Activated T-helper 17 cell treated with anti-CD3 and anti-CD28 coated beads, Interleukin-2, amount 50 U/mL, for 72 hours (primary cell): Measurements from ENCODE around the gene NPM1. TPM values are rescaled to one million over a fixed set of nuclear protein-coding genes. Genes with fewer than 3 reads are reported as not detected.
"Not testable (repeated sequence)": the region's sequence is repeated elsewhere in the genome, so short reads cannot be mapped to it uniquely, and the experiment has no call there.

Experiments
- ATAC-seq: fragments of 150-1000 bp; cut with Tn5 transposase; replicated peaks from 2 replicates; pipeline ENCODE4 v1.10.0; 2021; ENCODE audit warnings: mild to moderate bottlenecking, moderate library complexity
- H3K27ac Mint-ChIP-seq: one replicate; pipeline ENCODE4 v1.8.0; 2022; ENCODE audit warnings: mixed read lengths
- H3K27me3 Mint-ChIP-seq: one replicate; pipeline ENCODE4 v1.8.0; 2022; ENCODE audit warnings: mixed read lengths
- H3K36me3 Mint-ChIP-seq: one replicate; pipeline ENCODE4 v1.8.0; 2022; ENCODE audit warnings: low read depth, mild to moderate bottlenecking, mixed read lengths
- H3K4me1 Mint-ChIP-seq: one replicate; pipeline ENCODE4 v1.8.0; 2022; ENCODE audit warnings: mixed read lengths
- H3K4me3 Mint-ChIP-seq: one replicate; pipeline ENCODE4 v1.8.0; 2022; ENCODE audit warnings: mild to moderate bottlenecking, mixed read lengths
- H3K9me3 Mint-ChIP-seq: one replicate; pipeline ENCODE4 v1.8.0; 2022; ENCODE audit warnings: mixed read lengths
- total RNA-seq, 2 donors: library from RNA; stranded (reverse); gene quantifications; one replicate each; pipeline ENCODE4 v1.2.3, GENCODE V29; 2022

The NPM1 gene
- total RNA-seq, 2 donors from 2014 or later, result 1,980 to 2,963 TPM

DNA sequence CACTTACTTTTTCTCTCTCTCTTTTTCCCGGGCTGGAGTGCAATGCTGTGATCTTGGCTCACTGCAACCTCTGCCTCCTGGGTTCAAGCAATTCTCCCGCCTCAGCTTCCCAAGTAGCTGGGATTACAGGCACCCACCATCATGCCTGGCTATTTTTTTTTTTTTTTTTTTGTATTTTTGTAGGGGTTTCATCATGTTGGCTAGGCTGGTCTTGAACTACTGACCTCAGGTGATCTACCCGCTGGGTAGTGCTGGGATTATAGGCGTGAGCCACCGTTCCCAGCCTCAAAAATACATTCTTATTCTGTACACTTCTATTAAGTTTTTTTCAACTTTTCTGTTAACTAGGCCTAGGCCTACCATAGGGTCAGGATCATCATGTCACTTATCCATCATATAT is 26.3 kb downstream of the NPM1 start:
- not testable (repeated sequence) for H3K4me3 Mint-ChIP-seq, H3K9me3 Mint-ChIP-seq, ATAC-seq, H3K27ac Mint-ChIP-seq, H3K27me3 Mint-ChIP-seq, H3K4me1 Mint-ChIP-seq
- peaks cover 62% of the 10 kb centered on the region for H3K36me3 Mint-ChIP-seq

- H3K36me3 Mint-ChIP-seq, result peaks cover 50% of the 10 kb centered on the region
- no peaks in the 10 kb centered on the region for H3K9me3 Mint-ChIP-seq
- no peak overlapping the region for H3K4me3 Mint-ChIP-seq
- H3K27me3 Mint-ChIP-seq, result no peaks in the 10 kb centered on the region
- no peak overlapping the region for H3K27ac Mint-ChIP-seq
- H3K4me1 Mint-ChIP-seq, result peaks cover 5% of the 10 kb centered on the region
- no peak for ATAC-seq
Observed at GRCh38 chr5:171415115-171415730, 27.6 kb downstream of the NPM1 start.

- peaks cover 5% of the 10 kb centered on the region for H3K4me1 Mint-ChIP-seq
- H3K36me3 Mint-ChIP-seq, result peaks cover 38% of the 10 kb centered on the region
- H3K9me3 Mint-ChIP-seq, result no peaks in the 10 kb centered on the region
- H3K27me3 Mint-ChIP-seq, result peaks cover 4% of the 10 kb centered on the region
- H3K4me3 Mint-ChIP-seq, result no peak overlapping the region
- H3K27ac Mint-ChIP-seq, result no peak overlapping the region
- no peak for ATAC-seq
Observed at GRCh38 chr5:171416160-171417049, 28.8 kb downstream of the NPM1 start.

- Mint-ChIP-seq H3K27ac (no peak overlapping the region), H3K27me3 (peaks cover 4% of the 10 kb centered on the region), H3K9me3 (no peaks in the 10 kb centered on the region), H3K4me1 (peaks cover 5% of the 10 kb centered on the region), H3K4me3 (peak overlapping the region; percentile 77), H3K36me3 (peaks cover 18% of the 10 kb centered on the region)
- peak; percentile 76 for ATAC-seq
Observed at GRCh38 chr5:171418316-171418981, 30.8 kb downstream of the NPM1 start.

GRCh38 chr5:171418982-171419687 is 31.5 kb downstream of the NPM1 start, which contains the start of gene FGF18:
TSS of gene FGF18 (plus strand) at chr5:171419647. CDS start at chr5:171420200, 553 bp downstream.
- peak; percentile 45 for ATAC-seq
- peaks cover 5% of the 10 kb centered on the region for H3K4me1 Mint-ChIP-seq
- no peaks in the 10 kb centered on the region for H3K9me3 Mint-ChIP-seq
- peaks cover 4% of the 10 kb centered on the region for H3K27me3 Mint-ChIP-seq
- H3K27ac Mint-ChIP-seq, result no peak within 1 kb of the TSS
- peaks cover 11% of the 10 kb centered on the region for H3K36me3 Mint-ChIP-seq
- H3K4me3 Mint-ChIP-seq, result peak within 1 kb of the TSS; percentile 77

DNA sequence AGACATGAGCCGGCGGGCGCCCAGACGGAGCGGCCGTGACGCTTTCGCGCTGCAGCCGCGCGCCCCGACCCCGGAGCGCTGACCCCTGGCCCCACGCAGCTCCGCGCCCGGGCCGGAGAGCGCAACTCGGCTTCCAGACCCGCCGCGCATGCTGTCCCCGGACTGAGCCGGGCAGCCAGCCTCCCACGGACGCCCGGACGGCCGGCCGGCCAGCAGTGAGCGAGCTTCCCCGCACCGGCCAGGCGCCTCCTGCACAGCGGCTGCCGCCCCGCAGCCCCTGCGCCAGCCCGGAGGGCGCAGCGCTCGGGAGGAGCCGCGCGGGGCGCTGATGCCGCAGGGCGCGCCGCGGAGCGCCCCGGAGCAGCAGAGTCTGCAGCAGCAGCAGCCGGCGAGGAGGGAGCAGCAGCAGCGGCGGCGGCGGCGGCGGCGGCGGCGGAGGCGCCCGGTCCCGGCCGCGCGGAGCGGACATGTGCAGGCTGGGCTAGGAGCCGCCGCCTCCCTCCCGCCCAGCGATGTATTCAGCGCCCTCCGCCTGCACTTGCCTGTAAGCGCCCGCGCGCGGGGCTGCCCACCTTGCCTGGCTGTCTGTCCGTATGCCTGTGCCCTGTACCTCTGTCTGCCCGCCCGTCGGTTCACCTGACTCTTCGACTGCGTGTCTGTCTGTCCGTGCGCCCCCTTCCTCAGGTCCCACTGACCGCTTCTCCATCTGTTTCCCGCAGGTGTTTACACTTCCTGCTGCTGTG is 32.2 kb downstream of the NPM1 start:
- Mint-ChIP-seq H3K27me3 (peaks cover 4% of the 10 kb centered on the region), H3K4me3 (peak overlapping the region; percentile 37), H3K27ac (no peak overlapping the region), H3K4me1 (peaks cover 5% of the 10 kb centered on the region), H3K9me3 (no peaks in the 10 kb centered on the region), H3K36me3 (peaks cover 3% of the 10 kb centered on the region)
- peak; percentile 22 for ATAC-seq

- H3K9me3 Mint-ChIP-seq, result no peaks in the 10 kb centered on the region
- peak overlapping the region; percentile 37 for H3K4me3 Mint-ChIP-seq
- no peaks in the 10 kb centered on the region for H3K36me3 Mint-ChIP-seq
- H3K27me3 Mint-ChIP-seq, result peaks cover 4% of the 10 kb centered on the region
- no peak for ATAC-seq
- H3K27ac Mint-ChIP-seq, result no peak overlapping the region
- peaks cover 5% of the 10 kb centered on the region for H3K4me1 Mint-ChIP-seq
Observed at GRCh38 chr5:171420431-171421241, 33.0 kb downstream of the NPM1 start.

DNA sequence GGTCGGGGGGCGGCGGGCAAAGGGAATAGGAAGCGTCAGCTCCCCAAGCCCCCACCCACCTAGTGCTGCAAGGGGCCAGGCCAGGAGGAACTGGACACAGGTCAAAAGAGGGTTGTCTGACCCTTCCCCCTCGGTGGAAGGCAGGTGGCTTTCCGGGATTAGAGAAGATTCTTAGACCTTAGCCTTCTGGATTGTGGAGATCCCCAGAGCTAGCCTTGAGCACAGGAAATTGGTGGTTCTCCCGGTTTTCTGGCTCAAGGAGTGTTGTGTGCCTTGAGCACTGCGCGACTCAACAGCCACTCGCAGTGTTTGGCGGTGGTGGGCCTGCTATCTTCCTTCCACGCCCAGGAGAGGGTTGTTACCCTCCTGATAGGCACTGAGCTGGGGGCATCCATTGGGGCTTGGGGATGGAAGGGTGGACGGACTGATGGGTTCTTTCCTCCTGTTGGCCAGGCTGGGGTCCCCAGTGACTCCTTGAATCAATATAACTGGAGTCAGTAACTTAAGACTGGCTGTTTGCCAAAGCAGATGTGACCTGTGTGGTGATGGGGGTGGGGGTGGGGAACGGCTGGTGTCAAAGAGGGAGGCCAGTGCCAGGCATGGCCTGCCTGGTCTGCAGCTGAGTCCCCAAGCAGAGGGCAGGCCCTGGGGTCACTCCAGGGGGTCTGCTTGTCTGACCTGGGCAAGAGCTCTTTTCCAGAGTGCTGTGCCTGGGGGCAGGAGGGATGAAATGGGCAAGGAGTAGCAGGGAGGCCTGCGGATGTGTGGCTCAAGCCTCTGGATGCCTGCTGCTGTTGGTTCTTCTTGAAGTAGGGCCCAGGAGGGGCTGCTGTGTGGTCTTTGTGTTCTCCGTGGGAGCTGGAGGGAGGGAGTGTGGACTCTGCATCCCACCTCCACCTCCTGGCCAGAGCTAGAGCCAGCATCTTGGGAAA is 33.9 kb downstream of the NPM1 start:
- Mint-ChIP-seq H3K9me3 (no peaks in the 10 kb centered on the region), H3K27me3 (peaks cover 4% of the 10 kb centered on the region), H3K4me1 (peaks cover 5% of the 10 kb centered on the region), H3K36me3 (no peaks in the 10 kb centered on the region), H3K27ac (no peak overlapping the region), H3K4me3 (no peak overlapping the region)
- no peak for ATAC-seq

DNA sequence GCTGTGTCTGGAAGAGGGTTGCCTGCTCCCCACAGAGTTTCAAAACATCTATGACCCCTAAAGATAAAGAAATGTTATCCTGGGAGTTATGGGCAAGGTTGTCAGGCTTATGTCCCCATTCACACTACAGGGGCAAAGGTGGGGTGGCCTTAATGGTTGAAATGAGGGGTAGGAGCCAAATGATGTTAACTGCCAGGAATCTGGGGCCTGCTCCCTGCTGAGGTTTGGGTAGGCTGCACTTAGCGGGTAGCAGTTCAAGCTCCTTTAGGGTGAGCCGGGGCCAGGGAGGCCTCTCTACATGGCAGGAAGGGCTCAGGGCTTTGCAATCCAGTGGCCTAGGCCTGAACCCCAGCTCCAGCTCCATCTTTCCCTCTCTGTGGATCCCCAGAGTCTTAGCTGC is 34.8 kb downstream of the NPM1 start:
- no peak overlapping the region for H3K4me3 Mint-ChIP-seq
- peaks cover 4% of the 10 kb centered on the region for H3K27me3 Mint-ChIP-seq
- no peaks in the 10 kb centered on the region for H3K36me3 Mint-ChIP-seq
- H3K27ac Mint-ChIP-seq, result no peak overlapping the region
- no peaks in the 10 kb centered on the region for H3K9me3 Mint-ChIP-seq
- ATAC-seq, result no peak
- H3K4me1 Mint-ChIP-seq, result peaks cover 5% of the 10 kb centered on the region

GRCh38 chr5:171422902-171423663 is 35.4 kb downstream of the NPM1 start:
- H3K9me3 Mint-ChIP-seq, result no peaks in the 10 kb centered on the region
- no peak overlapping the region for H3K4me3 Mint-ChIP-seq
- peaks cover 4% of the 10 kb centered on the region for H3K27me3 Mint-ChIP-seq
- H3K4me1 Mint-ChIP-seq, result peaks cover 5% of the 10 kb centered on the region
- H3K27ac Mint-ChIP-seq, result no peak overlapping the region
- ATAC-seq, result no peak
- no peaks in the 10 kb centered on the region for H3K36me3 Mint-ChIP-seq

- no peak overlapping the region for H3K4me3 Mint-ChIP-seq
- H3K27me3 Mint-ChIP-seq, result peaks cover 4% of the 10 kb centered on the region
- H3K4me1 Mint-ChIP-seq, result no peaks in the 10 kb centered on the region
- H3K27ac Mint-ChIP-seq, result no peak overlapping the region
- no peak for ATAC-seq
- no peaks in the 10 kb centered on the region for H3K36me3 Mint-ChIP-seq
- no peaks in the 10 kb centered on the region for H3K9me3 Mint-ChIP-seq
Observed at GRCh38 chr5:171424726-171425125, 37.1 kb downstream of the NPM1 start.
